GM03348 (cell line): ENCODE results near the gene LY6G6D.

Experiments used
- DNase-seq: peaks from one replicate; pipeline ENCODE4 v3.0.0; 2012; ENCODE audit warnings: low spot score

The LY6G6D gene

DNA sequence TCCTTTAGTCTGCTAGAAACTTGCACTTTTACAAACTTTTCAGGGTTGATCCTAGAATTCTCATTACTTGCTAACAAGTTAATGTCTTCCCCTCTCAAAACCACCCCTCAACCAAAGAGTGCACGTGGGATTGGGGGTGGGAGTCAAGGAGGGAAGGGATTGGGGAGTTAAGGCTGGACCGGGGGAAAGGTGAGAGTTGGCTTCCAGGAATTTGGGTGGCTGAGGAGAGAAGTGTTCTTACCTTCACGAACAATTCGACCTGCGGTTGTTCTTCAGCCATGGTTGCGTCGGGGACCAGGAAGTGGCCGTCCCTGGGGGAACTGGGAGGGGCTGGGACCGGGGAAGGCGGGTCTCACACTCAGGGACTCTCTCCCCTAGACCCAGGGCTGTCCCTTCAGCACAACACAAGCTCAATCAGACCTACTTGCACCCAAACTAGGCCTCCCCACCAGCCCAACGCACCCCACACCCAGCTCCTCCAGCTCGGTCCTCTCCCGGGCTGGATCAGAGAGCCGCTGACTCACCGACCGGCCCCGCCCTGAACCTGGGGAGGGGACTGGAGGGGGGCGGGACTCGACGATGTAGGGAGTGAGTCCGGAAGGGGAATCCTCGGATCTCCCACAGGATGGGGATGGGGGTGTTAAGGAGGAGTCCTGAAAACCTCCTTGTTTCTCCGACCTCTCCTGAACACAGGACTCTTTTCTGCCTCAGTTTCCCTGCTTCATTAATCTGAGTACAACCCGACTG lies 21.0 kb downstream of the LY6G6D start, which contains the start of gene CLIC1:
CLIC1 (minus strand) TSS at position 510 of the 747 bp plus-strand sequence; CDS start at position 280, 230 bp downstream.
- peak; percentile 94 for DNase-seq

DNA sequence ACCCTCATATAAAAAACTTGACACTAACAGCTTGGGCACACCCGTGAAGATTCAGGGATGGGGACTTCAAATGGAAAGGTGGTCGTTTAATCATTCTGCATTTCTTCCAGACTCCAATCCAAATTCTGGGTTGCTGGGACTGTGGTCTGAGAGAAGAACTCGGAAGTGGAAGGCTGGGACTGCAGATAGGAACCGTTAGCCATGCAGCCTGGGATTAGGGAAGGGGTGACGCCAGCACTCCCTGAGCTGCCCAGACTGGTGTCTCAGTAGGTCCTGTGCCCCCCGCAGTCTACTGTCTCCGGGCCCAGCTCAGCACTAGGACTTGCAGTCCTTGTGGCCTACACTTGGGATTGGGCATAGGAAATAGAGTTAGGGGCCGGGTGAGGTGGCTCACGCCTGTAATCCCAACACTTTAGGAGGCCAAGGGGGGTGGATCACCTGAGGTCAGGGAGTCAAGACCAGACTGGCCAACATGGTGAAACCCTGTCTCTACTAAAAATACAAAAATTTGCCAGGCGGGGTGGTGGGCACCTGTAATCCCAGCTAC lies 21.7 kb downstream of the LY6G6D start:
- no peak for DNase-seq

DNA sequence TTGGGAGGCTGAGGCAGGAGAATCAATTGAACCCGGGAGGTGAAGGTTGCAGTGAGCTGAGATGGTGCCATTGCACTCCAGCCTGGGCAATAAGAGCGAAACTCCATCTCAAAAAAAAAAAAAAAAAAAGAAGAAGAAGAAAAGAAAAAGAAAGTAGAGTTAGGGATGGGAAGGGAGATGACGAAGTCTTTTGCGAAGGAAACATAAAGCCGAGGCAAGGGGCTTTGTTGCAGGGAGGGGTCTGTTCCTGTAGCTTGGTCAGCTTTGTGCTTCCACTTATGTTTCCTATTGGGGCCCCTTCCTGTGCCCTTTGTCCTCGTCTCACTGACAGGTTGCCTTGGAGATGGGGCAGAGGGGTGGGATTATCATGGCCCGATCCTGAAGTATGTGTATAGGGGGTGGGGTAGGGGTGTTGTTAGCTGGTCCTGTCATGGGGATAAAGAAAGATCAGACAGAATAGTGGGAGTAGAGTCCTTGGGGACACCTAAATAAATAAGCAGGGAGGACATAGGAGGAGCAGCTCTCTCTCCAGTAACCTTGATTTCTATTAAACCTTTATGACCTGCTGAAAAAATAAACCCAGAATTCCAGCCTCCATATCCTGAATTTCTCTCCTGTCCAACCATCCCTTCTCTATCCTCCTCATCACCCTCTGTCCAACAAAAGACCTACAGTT lies 22.3 kb downstream of the LY6G6D start:
- DNase-seq = no peak

DNA sequence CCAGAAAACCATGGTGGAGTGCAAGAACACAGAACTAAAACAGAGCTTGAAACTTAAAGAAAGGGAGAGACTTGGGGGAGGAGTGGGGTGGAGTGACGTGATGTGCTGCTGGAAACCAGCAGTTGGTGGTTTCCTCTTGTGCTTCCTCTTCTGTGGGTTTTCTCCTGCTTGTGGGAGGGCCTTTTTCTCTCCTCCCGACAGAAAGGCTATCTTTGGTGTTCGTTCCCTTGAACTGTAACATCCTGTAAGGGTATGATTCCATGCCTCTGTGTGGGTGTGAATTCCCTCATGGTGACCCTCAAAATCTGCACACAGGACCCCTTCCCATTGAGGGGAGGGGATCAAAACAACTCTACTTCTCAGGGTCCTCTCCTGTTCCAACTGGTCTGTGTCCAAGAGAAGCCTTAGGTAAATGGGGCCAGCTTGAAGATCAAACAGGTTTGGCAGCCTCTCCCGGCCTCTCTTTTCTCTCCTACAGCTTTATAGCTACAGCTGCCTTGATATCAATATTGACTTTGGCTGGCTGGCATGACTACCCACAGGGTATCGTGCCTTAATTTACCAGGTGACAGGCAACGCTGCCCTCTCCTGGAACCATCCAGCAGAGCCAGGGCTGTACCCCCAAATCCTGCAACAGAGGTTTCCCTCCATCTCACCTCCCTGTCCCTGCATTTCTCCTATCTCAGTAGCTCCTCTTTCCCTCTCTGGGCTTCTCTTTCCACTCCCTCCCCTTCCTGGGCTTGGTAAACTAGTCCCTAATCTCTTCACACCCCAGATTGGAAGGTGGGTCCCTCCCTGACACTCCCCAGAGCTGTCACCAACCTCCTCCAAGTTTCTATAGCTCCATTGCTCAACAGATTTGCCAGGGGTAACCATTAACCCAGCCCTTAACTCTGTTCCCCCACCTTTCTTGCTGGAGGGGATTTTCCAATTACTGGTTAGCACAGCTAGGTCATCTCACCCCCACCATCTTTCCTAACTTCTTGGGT lies 23.1 kb downstream of the LY6G6D start:
- peak; percentile 83 for DNase-seq

DNA sequence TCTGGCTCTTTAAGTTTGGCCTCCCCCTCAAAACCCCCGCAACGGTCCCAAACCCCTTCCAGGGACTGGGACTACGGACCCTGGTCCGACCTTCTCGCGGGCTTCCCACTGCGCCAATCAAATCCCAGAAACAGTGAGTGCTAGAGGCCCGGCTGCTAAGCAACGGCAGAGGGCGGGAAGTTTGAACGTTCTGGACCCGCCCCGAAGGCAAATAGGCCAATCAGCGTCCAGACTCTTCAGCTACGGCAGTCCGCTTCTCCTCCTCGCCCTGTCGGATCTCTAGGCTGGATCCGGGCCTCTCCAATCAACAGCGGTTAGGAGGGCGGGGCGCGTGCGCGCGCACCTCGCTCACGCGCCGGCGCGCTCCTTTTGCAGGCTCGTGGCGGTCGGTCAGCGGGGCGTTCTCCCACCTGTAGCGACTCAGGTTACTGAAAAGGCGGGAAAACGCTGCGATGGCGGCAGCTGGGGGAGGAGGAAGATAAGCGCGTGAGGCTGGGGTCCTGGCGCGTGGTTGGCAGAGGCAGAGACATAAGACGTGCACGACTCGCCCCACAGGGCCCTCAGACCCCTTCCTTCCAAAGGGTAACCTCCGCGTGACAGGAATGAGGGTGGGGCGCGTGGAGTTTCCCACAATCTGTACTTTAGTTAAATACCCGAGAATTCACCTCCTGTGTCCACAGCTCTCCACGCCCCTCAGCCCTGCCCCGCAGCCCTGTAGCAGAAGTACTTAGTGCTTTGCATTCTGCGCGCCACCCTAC lies 24.7 kb downstream of the LY6G6D start, which contains the start of gene MSH5:
MSH5 (plus strand) TSS at position 367 of the 758 bp plus-strand sequence. CDS start 462 bp downstream, outside the sequence.
- peak; percentile 98 for DNase-seq

DNA sequence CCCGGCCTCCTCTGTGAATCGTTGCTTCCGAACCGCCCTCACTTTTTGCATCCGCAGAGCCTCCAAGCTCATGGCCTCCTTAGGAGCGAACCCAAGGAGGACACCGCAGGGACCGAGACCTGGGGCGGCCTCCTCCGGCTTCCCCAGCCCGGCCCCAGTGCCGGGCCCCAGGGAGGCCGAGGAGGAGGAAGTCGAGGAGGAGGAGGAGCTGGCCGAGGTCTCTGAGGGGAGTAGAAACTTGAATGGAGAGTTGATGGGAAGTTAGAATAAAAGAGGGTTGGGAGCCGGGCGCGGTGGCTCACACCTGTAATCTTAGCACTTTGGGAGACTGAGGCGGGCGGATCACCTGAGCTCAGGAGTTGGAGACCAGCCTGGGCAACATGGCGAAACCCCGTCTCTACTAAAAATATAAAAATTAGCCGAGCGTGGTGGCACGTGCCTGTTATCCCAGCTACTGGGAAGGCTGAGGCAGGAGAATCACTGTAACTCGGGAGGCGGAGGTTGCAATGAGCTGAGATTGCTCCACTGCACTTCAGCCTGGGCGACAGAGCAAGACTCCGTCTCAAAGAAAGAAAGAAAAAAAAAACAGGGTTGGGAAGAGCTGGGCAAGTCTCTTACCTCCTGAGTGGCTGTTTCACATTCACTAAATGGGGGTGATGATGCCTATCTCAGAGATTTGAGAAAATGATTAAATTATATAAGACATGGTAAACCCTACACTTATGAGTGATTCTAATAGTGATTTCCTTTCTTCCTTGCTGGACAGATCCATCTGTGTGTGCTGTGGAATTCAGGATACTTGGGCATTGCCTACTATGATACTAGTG lies 25.5 kb downstream of the LY6G6D start:
- no peak for DNase-seq

DNA sequence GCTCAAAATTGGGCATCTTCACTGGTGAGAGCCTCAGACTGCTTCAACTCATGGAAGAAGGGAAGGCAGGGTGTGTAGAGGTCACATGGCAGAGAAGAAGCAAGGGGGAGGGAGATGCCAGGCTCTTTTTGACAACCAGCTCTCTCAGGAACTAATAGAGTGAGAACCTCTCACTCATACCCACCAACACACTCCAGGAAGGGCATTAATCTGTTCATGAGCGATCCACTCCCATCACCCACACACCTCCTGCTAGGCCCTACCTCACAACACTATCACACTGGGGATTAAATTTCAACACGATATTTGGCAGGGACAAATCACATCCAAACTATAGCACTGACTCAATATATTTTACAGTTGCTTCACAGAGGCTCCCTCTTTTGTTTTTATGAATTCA lies 26.7 kb downstream of the LY6G6D start:
- DNase-seq = no peak

DNA sequence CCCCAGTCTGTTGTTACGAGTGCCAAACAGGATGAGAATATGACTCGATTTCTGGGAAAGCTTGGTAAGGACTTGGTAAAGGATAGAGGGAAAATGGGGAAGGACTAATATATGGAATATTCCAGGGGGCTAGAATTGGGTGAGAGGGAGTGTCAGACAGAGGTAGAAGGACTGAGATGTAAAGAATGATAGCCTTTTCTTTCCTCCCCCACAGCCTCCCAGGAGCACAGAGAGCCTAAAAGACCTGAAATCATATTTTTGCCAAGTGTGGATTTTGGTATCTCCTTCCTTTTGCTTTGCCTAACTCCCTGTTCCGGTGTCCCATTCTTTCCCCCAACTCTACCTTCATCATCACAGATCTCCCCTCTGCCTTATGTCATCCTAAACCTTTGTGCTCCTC lies 27.7 kb downstream of the LY6G6D start:
- no peak for DNase-seq

DNA sequence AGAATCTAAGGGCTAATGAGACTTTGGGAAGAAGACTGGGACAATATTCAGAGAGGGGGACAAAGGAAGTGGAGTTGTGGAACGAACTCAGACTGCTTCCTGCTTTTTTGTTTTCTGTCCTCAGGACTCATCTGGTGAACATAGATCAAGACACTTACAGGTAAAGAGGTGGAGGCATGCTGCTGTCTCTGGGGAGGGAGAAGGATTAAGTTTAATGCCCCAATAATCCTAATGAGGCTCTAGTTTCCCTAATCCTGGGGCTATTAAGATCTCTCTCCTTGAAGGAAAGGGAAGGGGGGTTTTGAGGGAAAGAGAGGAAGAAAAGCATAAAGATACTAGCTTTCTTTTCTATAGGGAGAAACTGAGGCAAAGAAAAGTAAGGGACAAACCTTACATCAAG lies 29.3 kb downstream of the LY6G6D start:
- DNase-seq = no peak

DNA sequence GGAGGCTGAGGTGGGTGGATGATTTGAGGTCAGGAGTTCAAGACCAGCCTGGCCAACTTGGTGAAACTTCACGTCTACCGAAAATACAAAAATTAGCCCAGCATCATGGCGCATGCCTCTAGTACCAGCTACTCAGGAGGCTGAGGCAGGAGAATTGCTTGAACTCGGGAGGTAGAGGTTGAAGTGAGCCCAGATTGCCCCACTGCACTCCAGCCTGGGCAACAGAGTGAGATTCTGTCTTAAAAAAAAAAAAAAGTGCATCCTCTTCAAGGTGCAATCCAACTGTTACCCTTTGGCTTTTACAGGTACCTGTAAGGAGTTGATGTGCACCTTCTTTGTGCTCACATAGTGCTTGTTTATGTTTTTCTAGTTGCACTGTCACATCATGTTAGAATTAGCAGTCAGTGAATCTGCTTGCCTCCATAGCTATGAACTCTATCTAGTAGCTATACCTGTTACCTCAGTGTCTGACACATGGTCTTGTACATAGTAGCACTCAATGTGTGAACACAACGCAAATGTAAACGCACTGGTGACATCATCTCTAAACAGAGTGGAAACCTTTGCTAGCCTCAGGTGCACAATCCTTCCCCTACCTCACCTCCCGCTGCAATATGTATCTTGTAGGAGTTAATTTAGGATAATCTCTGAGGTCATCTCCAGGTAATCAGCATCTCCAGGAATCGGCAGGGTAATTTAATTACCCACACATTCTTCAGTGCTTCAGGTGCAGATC lies 34.3 kb downstream of the LY6G6D start:
- DNase-seq = no peak

DNA sequence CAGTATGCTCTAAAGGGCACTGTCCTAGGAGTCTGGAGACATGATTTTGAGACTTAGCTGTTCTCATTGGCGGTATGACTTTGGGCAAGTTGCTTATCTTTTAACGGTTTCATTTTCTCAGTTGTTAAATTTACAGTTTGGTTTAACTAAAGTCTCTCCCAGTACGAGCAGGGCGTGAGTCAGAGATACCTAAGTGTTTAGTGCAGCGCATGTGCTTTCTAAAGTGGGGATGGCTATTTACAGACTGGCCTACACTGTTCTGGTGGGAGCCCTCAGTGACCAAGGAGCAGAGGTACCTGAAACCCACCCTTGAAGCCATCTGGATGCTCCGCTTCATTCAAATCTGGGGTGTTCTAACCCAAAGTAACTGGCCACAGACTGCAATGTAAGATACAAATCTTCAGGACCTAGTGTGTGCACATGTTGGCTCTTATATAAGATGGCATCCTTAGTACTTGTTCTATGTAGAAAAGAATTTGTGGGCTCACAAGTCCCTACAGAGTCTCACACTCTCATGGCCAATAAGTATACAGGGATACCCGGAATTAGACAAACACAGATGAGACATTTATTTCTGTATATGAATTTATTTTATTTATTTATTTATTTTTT lies 35.4 kb downstream of the LY6G6D start:
- no peak for DNase-seq

DNA sequence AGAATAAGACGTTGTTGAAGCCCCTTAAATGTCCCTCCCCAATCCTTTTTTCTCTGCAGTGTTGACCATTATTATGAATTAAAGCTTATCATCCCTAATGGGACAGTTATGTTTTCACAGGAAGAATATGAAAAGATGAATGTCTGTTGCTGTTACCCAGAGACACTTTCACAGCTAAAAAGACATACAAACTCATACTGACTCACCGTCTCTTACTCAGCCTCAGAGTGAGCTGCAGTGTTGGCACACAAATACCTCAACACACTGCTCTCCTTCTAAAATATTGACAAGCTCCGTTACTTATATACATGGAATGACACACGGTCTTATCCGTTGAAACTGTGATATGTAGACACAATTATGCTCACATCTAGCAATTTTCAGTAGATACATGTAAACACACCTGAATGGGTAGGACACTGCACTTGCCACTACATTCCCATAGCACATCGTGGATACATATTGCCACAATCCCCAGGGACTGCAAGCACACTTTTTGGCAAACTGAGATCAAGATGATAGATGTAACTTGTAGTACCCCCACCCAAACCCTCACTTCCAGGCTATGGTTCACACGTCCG lies 37.7 kb downstream of the LY6G6D start:
- peak; percentile 62 for DNase-seq

DNA sequence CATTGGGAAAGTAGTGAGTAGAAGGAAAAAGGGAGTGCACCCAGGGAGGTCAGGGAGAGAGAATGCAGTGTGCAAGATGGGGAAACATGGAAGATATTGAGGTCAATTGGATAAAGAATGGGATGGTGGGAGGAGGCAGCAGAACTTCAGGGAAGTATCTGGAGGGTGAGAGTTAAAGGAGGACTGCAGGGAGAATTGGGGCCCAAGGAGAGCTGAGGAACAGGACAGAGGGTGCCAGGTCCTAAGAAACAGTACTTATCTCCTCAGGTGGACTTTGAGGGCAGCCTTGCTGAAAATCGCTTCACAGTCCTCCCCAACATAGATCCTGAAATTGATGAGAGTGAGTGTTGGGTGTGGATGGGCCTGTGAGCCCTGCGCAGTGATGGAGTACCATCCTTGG lies 43.1 kb downstream of the LY6G6D start:
- DNase-seq = no peak

DNA sequence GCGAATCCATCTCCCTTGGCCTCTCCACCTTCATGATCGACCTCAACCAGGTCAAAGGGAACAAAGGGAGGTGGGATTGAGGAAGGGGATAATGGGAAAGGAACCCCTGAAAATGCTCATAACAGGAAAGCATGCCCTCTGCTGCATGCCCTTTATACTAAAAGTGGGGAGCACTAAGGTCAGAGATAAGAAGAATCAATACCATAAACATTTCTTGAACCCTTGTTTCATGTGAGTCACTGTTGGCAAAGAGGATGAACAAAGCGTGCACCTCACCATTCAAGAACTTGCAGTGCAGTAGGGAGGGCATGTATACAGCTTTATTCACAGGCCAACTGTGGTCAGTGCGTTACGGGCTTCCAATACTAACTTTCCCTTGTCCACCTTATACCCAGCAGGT lies 45.6 kb downstream of the LY6G6D start:
- DNase-seq = no peak

DNA sequence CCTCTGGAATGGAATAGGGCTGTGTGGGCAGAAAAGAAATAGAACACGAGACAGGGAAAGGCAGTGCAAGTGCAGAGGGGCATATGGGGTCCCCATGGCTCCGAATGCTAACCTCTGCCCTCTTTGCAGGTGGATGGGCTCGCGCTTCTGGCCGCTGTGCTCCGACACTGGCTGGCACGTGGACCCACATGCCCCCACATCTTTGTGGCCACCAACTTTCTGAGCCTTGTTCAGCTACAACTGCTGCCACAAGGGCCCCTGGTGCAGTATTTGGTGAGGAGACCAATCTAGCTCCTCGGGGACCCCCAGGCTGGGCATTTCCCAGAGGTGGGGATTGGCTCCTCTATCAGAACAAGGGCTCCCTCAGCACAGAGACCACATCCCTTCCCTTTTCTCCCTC lies 46.2 kb downstream of the LY6G6D start:
- DNase-seq = no peak

DNA sequence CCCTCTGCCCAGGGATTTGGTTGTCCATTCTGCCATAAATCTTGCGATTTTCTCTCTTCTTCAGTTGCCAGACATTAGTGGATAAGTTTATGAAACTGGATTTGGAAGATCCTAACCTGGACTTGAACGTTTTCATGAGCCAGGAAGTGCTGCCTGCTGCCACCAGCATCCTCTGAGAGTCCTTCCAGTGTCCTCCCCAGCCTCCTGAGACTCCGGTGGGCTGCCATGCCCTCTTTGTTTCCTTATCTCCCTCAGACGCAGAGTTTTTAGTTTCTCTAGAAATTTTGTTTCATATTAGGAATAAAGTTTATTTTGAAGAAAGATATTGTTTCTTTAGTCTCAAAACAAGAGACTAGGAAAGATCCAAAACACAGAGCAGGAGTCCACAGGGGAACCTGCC lies 47.2 kb downstream of the LY6G6D start, which contains the start of gene SAPCD1:
SAPCD1 (plus strand) TSS at position 301 of the 400 bp plus-strand sequence. CDS start 399 bp downstream, outside the sequence.
- DNase-seq = no peak

DNA sequence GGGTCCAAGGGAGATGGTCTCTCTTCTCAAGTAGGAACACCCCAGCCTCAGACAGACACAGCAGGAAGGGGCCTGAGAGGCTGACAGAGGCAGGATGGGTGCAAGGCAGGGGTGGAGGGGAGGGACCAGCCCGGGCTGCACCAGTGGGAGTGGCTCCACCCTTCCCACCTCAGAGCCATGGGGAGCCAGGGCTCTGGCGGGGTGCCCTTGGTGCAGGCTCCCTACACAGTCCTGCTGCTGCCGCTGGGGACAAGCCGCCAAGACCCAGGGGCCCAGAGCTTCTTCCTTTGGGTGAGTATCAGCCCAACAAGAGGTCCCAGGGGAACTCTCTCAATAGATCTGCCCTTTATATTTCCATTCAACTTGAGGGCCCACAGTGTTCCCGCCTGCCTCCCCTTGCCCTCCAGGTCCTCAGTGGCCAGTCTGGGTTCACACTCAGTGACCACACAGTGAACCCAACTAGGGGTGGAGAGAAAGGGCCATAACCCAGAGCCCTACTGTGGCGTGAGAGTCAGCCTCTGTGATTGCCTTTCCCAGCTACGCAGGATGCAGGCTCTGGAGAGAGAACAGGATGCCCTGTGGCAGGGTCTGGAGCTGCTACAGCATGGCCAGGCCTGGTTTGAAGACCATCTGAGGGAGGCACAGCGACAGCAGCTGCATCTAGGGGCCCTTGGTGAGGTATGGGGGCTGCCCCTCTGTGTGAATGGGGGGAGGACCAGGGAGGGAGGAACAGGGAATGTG lies 47.9 kb downstream of the LY6G6D start:
- no peak for DNase-seq

DNA sequence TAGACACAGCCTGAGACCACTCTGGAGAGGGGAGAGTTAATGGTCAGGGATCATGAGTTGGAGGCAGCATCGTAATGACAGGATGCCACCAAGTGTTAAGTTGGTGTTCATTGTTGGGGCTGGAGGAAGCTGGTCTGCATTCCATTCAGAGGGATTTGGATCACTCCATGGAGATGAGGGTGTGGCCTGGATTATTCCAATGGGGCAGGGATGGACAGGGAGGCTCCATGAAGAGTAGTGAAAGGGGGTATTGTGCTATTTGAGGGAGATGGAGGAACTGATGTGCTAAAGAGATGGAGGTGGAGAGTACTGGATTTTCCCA lies 48.4 kb downstream of the LY6G6D start:
- DNase-seq = peak; percentile 93
